Subcutaneous adipose tissue (tissue), 4 donors: ENCODE measurements around the gene CDH4. TPM values are rescaled to one million over a fixed set of nuclear protein-coding genes. Genes with fewer than 3 reads are reported as not detected.

Source experiments
- total RNA-seq, 4 donors: library from RNA; depleted of rRNA; stranded (reverse); fragments of >200 nt; gene quantifications; one replicate each; pipeline ENCODE4 v1.1.0, GENCODE V29; 2016
- TF ChIP-seq, protein P1 (sequence below): fragments of 450-650 bp; IDR thresholded peaks from one replicate; pipeline ENCODE4 v1.5.1; 2016; ENCODE audit warnings: low read depth, mild to moderate bottlenecking, control low read depth, antibody characterized with exemption, moderate library complexity

CDH4 gene
- total RNA-seq, 4 donors from 2014 or later: not detected

DNA sequence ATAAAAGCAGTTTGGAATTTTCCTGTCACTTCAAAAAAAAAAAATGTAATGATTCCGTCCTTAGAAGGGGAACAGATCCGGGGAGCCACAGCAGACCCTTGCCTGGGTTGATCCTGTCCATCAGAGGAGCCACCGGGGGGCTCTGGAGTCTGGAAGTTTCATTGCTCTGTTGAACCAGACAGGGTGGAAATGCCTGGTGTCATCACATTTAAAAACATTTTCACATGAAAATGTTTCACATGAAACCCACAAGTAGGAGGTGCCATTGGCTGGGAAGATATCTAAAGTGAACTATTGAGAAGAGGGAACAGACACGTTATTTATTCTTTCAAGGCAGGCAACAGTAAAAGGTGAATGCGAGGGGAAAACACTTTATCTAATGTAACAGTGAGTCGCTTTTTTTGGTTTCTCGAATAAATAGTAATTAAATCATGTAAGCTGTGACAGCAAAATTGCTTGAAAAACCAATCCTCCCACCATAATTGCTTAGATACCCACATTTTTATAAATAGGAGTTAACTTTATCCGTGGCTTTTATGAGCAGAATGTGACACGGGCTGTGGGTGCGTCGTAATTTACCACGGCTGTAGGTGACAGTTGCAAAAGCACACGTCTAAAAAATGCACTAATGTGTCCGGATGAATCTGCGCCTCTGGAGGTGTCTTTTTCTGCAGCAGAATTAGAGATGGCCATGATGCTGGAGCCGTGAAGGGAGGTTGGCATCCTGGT, 490.2 kb downstream of the CDH4 start:
- TF ChIP-seq, protein P1, sequence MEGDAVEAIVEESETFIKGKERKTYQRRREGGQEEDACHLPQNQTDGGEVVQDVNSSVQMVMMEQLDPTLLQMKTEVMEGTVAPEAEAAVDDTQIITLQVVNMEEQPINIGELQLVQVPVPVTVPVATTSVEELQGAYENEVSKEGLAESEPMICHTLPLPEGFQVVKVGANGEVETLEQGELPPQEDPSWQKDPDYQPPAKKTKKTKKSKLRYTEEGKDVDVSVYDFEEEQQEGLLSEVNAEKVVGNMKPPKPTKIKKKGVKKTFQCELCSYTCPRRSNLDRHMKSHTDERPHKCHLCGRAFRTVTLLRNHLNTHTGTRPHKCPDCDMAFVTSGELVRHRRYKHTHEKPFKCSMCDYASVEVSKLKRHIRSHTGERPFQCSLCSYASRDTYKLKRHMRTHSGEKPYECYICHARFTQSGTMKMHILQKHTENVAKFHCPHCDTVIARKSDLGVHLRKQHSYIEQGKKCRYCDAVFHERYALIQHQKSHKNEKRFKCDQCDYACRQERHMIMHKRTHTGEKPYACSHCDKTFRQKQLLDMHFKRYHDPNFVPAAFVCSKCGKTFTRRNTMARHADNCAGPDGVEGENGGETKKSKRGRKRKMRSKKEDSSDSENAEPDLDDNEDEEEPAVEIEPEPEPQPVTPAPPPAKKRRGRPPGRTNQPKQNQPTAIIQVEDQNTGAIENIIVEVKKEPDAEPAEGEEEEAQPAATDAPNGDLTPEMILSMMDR: no peak

DNA sequence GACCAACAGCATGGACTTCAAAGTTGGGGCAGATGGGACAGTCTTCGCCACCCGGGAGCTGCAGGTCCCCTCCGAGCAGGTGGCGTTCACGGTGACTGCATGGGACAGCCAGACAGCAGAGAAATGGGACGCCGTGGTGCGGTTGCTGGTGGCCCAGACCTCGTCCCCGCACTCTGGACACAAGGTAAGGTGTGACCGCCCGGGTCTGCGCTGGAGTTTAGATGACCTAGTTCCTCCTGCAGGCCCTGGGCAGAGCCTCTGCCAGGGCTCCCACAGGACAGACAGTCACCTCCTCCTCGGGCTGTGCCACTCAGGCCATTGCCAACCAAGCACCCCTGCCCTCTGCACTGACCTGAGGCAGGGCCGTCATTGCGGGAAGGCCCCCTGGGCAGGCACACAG, 491.5 kb downstream of the CDH4 start:
- TF ChIP-seq, protein P1: no peak

DNA sequence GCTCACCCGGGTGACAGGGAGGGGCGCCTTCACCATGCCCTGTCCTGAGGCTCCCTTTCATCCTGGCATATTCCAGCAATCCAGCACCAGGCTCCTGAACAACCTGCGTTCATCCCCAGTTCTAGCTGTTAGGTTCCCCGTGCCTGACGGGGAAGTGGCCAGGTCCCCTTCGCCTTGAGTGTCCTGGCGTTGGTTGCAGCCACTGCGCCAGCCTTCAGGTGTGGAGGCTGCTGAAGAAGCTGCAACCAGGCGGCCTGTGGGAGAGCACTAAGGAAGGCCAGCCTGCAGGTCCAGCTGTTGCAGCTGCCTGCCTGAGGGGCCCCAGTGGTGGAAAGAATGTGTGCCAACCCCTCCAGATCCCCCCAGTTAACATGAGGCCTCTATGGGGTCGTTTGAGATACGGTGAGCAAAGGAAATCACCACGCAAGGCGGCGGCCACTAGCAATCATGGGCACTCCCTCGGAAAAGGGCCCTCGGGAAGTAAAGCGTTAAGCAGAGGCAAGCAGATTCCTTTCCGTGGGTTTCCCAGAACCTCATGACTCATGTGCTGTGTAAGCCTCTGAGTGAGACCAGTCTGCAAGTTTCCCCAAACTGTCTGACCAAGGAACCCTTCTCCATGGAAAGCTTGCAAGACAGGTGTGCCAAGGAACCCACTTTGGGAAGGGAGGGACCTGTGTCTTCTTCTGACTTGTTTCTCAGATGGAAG, 492.8 kb downstream of the CDH4 start:
- TF ChIP-seq, protein P1: no peak

DNA sequence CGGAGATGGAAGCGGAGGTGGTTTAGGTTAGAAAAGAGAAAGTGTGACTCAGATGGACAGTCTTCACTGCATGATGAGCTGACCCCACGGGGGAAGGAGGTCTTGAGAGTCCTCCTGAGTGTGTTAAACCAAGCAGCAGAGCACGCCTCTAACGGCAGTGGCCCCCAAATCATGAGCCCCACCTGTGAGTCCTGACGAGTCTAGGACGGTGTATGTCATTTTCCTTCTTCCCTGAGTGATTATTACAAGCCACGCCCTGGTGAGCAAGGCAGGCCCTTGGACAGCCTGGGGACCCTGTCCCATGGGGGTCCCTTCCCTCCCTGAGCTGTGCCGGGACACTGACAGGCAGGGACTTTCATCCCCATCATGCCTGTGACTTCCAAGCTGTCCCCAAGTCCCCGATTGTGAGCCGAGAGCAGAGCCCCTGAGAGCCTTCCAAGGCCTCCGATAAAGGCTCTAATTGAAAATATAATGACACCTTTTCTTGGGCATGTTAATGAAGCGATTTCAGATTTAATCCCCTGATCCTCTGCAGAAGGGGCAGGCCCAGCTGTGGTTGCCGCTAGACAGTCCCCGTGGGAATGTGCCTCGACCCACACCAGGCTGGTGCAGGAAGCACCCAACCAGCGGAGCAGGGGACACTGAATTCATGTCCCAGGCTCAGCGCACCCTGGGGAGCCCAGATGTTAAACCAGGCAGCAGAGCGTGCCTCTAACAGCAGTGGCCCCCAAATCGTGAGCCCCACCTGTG, 493.5 kb downstream of the CDH4 start:
- TF ChIP-seq, protein P1: no peak

DNA sequence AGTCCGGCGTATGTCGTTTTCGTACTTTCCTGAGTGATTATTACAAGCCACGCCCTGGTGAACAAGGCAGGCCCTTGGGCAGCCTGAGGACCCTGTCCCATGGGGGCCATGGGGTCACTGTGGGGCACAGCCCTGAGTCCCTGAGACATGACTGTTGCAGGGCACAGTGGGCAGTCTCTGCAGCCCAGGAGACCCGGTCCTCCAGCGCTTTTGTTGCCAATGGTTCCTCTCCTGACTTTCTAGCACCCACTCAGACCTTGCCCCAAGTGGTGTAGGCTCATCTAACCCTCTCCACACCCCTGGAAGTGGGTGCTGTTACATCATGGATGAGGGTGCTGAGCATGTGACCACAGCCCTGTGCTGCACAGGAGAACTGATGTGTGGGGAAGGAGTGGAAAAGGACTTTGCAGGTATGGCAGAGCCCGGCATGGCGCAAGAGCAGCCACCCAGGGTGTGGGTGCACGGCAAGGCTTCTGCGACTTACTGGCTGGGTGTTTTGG, 494.1 kb downstream of the CDH4 start:
- TF ChIP-seq, protein P1: no peak

DNA sequence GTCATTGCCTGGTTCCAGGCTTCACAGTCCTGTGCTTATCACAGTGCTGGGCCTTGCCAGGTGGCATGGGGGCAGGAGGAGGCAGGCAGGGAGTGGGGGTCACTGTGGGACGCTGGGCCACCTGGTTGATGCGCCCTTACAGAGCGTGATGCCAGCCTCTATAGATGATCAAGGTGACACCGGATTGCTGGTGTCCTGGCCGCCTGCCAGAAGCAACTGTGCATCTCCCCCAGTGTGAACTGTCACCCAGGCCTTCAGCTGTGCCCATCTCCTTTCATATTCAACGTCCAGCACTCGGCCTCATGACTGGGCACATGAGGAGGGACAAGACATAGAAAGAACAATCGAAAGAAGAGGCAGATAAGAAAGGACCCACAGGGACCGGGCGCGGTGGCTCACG, 494.7 kb downstream of the CDH4 start:
- TF ChIP-seq, protein P1: no peak

DNA sequence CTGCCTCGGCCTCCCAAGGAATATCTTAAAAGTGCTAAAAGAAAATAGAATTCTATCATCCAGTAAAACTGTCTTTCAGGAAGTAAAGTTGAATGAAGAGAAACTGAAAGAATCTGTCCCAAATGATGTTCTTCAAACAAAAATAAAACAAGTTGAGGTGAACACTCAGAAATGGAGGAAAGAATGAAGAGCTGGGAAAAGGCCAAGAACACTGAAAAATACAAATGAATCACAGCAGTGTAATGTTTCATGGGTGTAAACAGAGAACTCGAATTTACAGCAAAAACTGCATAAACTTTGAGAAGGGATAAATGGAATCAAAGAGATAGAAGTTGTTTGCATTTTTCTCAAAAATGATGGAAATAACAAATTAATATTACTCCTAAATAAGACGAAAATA, 496.3 kb downstream of the CDH4 start:
- TF ChIP-seq, protein P1: no peak
